ENCODE results near the gene KDM7A. TPM values are rescaled to one million over a fixed set of nuclear protein-coding genes. Genes with fewer than 3 reads are reported as not detected.

KDM7A gene
- total RNA-seq, 1 experiment from 2014 or later, result 5.1 TPM

- TF ChIP-seq CTCF (IDR thresholded peaks at IDR 0.05; ENCODE audit: insufficient read depth in 1 of 2, low read depth in 1 of 2, low read length in 1 of 2, severe bottlenecking in 1 of 2, unreplicated experiment in 1 of 2), result no peak
- DNase-seq, result no peak
- no peaks in the 10 kb centered on the region for H3K4me1 ChIP-seq
- H3K27me3 ChIP-seq (replicated peaks; ENCODE audit: control insufficient read depth, insufficient read depth, low read length), result no peaks in the 10 kb centered on the region
- no peaks in the 10 kb centered on the region; the same call in 1 of the 2 replicates for H3K36me3 ChIP-seq (ENCODE audit: control insufficient read depth, insufficient read depth, low read length)
- H3K27ac Mint-ChIP-seq (ENCODE audit: unreplicated experiment), result no peak overlapping the region
- H3K9me3 ChIP-seq, result no peaks in the 10 kb centered on the region
- H3K4me3 Mint-ChIP-seq (ENCODE audit: unreplicated experiment), result no peak overlapping the region
- no TSS peak for BruUV-seq (replicated peaks)
- H3K4me1 Mint-ChIP-seq (ENCODE audit: low read depth, unreplicated experiment), result no peaks in the 10 kb centered on the region
- H3K4me3 ChIP-seq (ENCODE audit: low read depth, low read length), result no peak overlapping the region
- ChIA-PET CTCF (no interaction called here), POLR2A (no interaction called here)
- intact Hi-C loops (cut with micrococcal nuclease; ENCODE audit: unreplicated experiment), result no loop called here
- no peaks in the 10 kb centered on the region for H3K36me3 Mint-ChIP-seq (ENCODE audit: insufficient read depth, unreplicated experiment)
- H3K27me3 Mint-ChIP-seq (ENCODE audit: insufficient read depth, unreplicated experiment), result no peaks in the 10 kb centered on the region
- H3K9me3 Mint-ChIP-seq (ENCODE audit: unreplicated experiment), result peaks cover 8% of the 10 kb centered on the region
These were observed 41.9 kb upstream of the KDM7A start for GRCh38 chr7:140218656-140219055.

- Mint-ChIP-seq H3K27ac (ENCODE audit: unreplicated experiment) (no peak overlapping the region), H3K36me3 (ENCODE audit: insufficient read depth, unreplicated experiment) (no peaks in the 10 kb centered on the region), H3K9me3 (ENCODE audit: unreplicated experiment) (peaks cover 8% of the 10 kb centered on the region), H3K27me3 (ENCODE audit: insufficient read depth, unreplicated experiment) (no peaks in the 10 kb centered on the region), H3K4me3 (ENCODE audit: unreplicated experiment) (no peak overlapping the region), H3K4me1 (ENCODE audit: low read depth, unreplicated experiment) (no peaks in the 10 kb centered on the region)
- intact Hi-C loops (cut with micrococcal nuclease; ENCODE audit: unreplicated experiment), result loop anchor here (1.0 kb wide), 1 partner anchor 36 kb away; no protein-coding TSS in a partner anchor
- Histone ChIP-seq H3K4me1 (no peaks in the 10 kb centered on the region), H3K27me3 (replicated peaks; ENCODE audit: control insufficient read depth, insufficient read depth, low read length) (no peaks in the 10 kb centered on the region), H3K36me3 (ENCODE audit: control insufficient read depth, insufficient read depth, low read length) (no peaks in the 10 kb centered on the region; the same call in 1 of the 2 replicates), H3K9me3 (no peaks in the 10 kb centered on the region), H3K4me3 (ENCODE audit: low read depth, low read length) (no peak overlapping the region)
- no peak for TF ChIP-seq CTCF (IDR thresholded peaks at IDR 0.05; ENCODE audit: insufficient read depth in 1 of 2, low read depth in 1 of 2, low read length in 1 of 2, severe bottlenecking in 1 of 2, unreplicated experiment in 1 of 2)
- DNase-seq, result no peak
- POLR2A ChIA-PET, result no interaction called here
- BruUV-seq (replicated peaks), result no TSS peak
- CTCF ChIA-PET, result interaction anchor here (0.5 to 0.7 kb wide), 2 partner anchors 79 to 324 kb away, joined by 3 to 11 read pairs; no protein-coding TSS in a partner anchor
These were observed 41.1 kb upstream of the KDM7A start for GRCh38 chr7:140217750-140218501.

- BruUV-seq (replicated peaks), result no TSS peak
- intact Hi-C loops (cut with micrococcal nuclease; ENCODE audit: unreplicated experiment), result no loop called here
- ChIA-PET CTCF (no interaction called here), POLR2A (no interaction called here)
- no peak overlapping the region for H3K4me3 Mint-ChIP-seq (ENCODE audit: unreplicated experiment)
- H3K27me3 ChIP-seq (replicated peaks; ENCODE audit: control insufficient read depth, insufficient read depth, low read length), result no peaks in the 10 kb centered on the region
- H3K9me3 ChIP-seq, result no peaks in the 10 kb centered on the region
- no peak overlapping the region for H3K27ac Mint-ChIP-seq (ENCODE audit: unreplicated experiment)
- peaks cover 8% of the 10 kb centered on the region for H3K9me3 Mint-ChIP-seq (ENCODE audit: unreplicated experiment)
- H3K4me1 ChIP-seq, result no peaks in the 10 kb centered on the region
- H3K36me3 ChIP-seq (ENCODE audit: control insufficient read depth, insufficient read depth, low read length), result no peaks in the 10 kb centered on the region; the same call in 1 of the 2 replicates
- DNase-seq, result no peak
- no peaks in the 10 kb centered on the region for H3K36me3 Mint-ChIP-seq (ENCODE audit: insufficient read depth, unreplicated experiment)
- TF ChIP-seq CTCF (IDR thresholded peaks at IDR 0.05; ENCODE audit: insufficient read depth in 1 of 2, low read depth in 1 of 2, low read length in 1 of 2, severe bottlenecking in 1 of 2, unreplicated experiment in 1 of 2), result no peak
- H3K4me1 Mint-ChIP-seq (ENCODE audit: low read depth, unreplicated experiment), result no peaks in the 10 kb centered on the region
- H3K4me3 ChIP-seq (ENCODE audit: low read depth, low read length), result no peak overlapping the region
- no peaks in the 10 kb centered on the region for H3K27me3 Mint-ChIP-seq (ENCODE audit: insufficient read depth, unreplicated experiment)
These were observed 38.5 kb upstream of the KDM7A start for GRCh38 chr7:140215281-140215680.

Measured in Caco-2 (cell line).